HG02970 (cell line): Measurements from ENCODE around the gene PTPRB.

Experiments
- ATAC-seq: cut with Tn5 transposase; IDR thresholded peaks from one replicate; pipeline ENCODE4 v1.9.1; 2021; ENCODE audit warnings: mild to moderate bottlenecking, moderate library complexity, moderate number of reproducible peaks; ENCODE audit not compliant: unreplicated experiment, low FRiP score

The PTPRB gene

GRCh38 chr12:70603044-70603443 lies 34.2 kb downstream of the PTPRB start:
- ATAC-seq = no peak

GRCh38 chr12:70598467-70599193 lies 38.6 kb downstream of the PTPRB start:
- ATAC-seq = no peak

DNA sequence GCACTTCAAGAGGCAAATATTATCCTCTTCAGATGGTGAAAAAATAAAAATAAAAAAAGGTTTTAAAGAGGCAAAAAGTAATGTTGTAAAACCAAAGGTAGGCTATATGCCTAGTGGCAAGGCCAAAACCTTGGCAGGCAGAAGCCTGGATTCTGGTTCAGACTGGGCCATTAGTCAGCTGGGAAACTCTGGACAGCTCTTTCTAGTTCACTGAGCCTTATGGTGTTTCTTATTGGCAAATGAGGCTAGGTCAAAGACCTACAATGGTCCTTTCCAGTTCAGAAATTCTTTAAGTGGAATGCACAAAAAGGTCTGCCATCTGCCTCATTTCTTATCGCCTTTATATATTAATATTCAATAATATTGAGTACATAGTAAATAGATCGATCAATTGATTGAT lies 44.6 kb downstream of the PTPRB start:
- no peak for ATAC-seq

DNA sequence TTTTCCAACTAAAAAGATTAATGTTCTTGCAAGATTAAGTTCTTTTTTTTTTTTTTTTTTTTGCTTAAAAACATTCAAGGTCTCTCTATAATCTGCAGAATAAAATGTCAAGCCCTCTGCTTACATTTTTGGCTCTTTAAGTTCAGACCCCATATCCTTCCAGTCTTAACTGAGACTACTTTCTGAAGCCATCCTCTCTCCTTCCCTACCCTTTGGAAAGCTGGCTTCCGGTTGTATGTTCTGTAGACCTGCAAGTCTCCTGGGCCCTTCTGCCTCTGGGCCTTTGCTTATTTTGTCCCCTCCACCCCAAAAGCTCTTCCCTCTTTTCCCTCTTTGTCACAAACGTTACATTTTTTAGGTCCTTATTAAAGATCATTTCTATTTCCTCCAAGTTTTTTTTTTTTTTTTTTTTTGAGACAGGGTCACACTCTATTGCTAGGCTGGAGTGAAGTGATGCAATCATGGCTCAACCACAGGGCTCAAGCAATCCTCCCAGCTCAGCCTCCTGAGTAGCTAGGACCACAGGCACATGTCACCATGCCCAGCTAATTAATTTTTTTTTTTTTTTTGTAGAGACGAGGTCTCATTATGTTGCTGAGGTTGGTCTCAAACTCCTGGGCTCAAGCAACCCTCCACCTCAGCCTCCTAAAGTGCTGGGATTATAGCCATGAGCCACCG lies 46.5 kb downstream of the PTPRB start:
- ATAC-seq = no peak

DNA sequence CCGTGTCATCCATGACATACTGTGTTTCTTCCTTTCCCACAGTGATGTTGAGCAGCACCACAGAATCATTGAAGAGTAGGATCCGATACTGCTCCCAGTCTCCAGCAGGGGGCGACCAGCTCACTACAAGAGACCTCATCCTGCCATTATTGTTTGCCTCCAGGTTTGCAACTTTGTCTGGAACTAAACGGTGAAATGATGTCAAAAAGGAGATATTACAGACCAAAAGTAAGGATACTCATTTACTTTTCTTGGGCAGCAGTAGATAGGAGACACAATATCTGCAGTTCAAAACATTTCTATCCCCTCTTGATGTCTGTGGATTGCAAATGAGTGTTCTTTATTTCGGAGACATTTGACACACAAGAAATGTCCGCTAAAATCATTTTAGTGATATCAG lies 47.2 kb downstream of the PTPRB start:
- peak; percentile 80 for ATAC-seq

DNA sequence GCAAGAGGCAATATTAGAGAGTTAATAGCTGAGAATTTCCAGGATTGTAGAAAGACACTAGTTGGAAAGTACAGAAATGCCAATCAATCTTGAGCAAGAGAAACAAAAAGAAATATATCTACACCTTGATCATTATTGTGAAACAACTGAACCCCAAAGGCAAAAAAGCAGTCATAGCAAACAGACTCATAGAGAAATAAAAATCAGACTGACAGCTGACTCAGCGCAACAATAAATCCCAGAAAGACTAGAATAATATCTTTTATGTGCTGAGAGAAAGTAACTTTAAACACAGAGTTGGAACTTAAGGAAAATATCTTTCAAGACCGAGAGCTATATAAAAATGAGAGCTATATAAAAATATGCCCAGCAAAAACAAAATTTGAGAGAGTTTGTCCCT lies 52.9 kb downstream of the PTPRB start:
- ATAC-seq = no peak

GRCh38 chr12:70583251-70583650 lies 54.0 kb downstream of the PTPRB start:
- ATAC-seq = no peak

GRCh38 chr12:70581208-70581607 lies 56.0 kb downstream of the PTPRB start:
- no peak for ATAC-seq

DNA sequence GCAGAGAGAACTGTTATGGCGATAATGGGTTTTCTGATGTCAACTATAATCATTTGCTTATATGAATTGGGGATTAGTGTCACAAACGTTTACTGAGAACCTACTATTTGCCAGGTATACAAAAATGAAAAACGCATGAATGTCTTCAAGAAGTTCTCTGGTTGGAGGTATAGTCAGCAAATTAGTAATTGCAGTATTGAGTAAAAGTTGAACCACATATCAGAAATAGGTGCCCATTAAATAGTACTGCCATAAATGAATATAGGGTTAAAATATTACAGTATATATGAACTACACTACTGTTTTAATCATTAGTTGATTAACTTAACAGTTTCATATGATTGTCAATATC lies 60.0 kb downstream of the PTPRB start:
- no peak for ATAC-seq

DNA sequence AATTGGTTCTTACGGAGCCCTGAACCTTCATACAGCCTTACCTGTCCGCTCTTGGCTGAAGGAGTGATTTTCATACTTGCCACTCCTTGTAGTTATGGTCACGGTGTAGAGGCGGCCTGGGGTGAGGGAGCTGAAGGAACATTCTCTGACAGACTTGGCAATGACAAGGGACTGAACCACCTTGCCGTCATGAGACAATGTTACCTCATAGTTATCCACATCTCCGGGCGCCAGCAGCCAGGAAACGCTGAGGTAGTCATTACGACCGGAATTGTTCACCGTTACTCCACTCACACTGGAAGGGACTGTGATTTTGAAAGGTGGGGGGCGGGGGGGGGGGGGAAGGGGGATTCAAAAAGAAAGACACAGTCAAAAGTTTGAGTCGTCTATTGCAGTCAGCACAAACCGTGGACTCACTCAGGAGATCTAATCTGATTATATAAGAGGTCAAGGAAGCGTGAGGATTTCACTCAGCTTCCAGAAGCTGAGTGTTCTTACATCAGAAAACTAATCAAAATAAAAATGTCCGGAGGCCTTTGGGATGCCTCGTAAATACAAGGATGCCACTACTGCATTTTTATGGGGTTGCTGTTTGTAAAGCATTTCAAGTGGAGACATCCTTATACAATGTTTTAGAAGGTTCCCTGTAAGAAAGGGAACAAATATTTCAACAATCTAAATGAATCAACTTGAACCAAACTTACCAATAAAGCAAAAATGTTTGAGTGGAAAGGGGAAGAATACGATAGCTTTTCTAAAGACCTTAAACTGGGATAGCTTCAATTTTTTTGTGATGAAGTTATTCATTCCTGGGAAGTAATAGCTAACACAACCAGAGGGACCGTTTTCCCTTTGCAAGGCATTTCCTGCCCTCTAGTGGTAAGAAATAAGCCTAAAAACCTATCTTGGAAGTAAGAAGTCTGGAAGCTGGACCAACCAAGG lies 60.6 kb downstream of the PTPRB start:
- no peak for ATAC-seq

DNA sequence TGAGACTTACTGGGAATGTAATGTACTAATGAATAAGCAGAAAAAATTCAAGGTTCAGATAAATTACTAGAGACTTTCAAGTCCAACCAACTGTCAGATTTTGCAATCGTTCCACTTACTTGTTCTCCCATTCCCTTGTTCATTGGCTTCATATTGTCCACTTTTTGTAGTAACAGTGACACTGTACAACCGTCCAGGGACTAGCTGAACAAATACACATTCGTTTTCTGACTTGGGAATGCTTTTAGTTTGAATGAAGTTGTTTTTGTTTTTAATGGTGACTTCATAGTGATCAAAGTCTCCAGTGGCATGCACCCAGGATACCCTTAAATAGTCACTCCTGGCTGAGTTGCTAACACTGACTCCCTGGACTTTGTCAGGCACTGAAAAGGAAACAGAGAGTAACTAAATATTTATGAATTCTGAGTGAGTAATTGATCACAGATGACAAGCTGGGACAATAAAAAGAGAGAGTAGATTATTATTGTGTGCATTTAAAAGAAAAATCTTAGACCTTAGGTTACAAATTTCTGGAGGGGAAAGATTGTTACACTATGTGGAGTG lies 65.4 kb downstream of the PTPRB start:
- ATAC-seq = no peak

- ATAC-seq = no peak
These were observed 66.2 kb downstream of the PTPRB start for GRCh38 chr12:70571029-70571428.

DNA sequence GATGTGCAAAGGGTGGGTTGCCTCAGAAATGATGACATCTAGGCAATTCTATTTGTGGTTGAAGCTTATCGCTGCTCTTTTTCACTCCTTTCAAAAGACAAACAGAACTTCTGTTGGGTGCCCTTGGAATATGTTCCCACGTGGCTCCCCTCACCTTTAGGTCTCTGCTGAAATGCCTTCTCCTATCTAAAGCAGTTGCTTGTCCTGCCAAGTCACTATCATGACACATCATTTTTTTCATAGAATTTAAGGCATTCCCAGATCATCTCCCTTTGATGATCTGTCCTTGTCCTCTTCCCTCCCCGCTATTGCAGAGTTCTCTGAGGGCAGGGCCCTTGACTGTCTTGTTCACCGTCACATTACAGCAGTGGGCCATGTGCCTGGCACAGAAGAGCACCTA lies 75.7 kb downstream of the PTPRB start:
- no peak for ATAC-seq

GRCh38 chr12:70560671-70561070 lies 76.6 kb downstream of the PTPRB start:
- no peak for ATAC-seq

DNA sequence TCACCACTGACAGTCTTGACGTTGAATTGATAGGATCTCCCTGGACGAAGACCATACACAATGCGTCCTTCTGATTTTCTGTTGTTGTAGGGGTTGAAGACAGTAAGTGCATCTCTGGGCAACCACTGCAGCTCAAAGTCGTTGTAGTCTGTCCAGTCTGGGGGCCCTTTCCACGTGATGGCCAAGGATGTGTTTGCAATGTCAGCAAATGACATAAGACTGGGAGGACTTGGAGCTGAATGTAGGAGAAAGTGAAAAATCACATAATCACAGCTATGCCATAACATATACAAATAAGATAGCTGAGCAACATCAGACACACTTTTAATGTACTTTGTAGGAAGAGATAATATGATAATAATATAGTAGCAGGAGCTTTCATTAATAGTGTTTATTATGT lies 77.8 kb downstream of the PTPRB start:
- ATAC-seq = no peak

DNA sequence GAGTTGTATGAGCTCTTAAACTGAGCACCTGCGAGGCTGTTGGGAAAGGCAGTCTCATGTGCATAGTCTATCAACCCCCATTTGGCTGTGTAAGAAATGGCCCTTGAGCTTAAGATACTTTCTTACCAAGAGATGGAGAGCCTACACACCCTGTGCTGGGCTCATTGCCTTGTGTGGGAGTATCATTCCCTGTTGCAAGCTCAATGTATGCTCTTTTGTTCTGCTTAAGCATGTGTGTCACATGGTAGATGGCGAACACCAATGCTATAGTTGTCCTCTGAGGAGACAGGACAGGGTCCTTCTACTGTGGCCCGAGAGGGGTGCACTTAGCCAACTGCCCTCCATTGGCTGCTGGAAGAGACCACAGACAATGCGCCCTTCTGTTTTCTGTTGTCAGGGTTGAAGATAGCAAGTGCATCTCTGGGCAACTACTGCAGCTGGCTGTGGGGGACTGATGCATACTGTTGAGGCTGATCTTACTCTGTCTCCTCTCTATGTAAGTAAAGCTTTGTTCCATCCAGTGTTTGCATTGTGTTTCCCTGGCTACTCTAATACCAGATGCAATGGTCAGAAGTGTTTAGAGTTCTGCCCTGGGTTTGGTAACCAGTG lies 79.5 kb downstream of the PTPRB start:
- ATAC-seq = no peak

- ATAC-seq = no peak
These were observed 80.9 kb downstream of the PTPRB start for GRCh38 chr12:70556179-70556869.

- ATAC-seq = no peak
These were observed 82.1 kb downstream of the PTPRB start for GRCh38 chr12:70555081-70555480.

DNA sequence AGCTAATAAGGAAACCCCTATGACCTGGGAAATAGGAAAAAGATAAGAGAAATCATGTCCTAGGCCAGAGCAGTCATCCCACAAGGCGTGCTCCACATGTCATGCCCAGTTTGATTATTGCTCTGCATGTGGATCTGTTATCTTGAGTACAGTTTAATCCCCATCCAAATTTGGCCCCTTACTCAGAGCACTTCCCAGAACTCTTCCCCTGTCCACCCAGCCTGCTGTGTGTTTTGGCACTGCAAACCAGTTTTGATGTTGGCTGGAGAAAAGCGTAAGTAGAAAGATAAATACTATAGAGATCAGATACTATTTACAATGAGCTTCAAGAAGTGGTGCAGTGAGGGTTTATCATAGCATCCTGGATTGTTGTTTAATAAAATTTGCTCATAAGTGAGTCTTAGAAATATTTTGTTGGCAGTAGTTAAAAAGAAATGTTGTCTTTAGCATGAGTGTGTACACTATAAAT lies 83.8 kb downstream of the PTPRB start:
- no peak for ATAC-seq

- ATAC-seq = no peak
These were observed 85.5 kb downstream of the PTPRB start for GRCh38 chr12:70551731-70552130.
